ENCODE measurements around the gene TMEM132E. TPM values are rescaled to one million over a fixed set of nuclear protein-coding genes. Genes with fewer than 3 reads are reported as not detected.

Gene TMEM132E
- total and polyA plus RNA-seq, 10 of the 15 experiments (the other 5 are each of a cell fraction or from before 2014, with no cell fraction given), result not detected

- WGBS (ENCODE audit: insufficient coverage, insufficient replicate concordance, low lambda C conversion rate, missing lambda C conversion rate), result 21% methylated on average over 6 of the region's 6 CpGs
- Histone ChIP-seq H3K9me3 (replicated peaks; ENCODE audit: control insufficient read depth, insufficient read depth, low read length) (no peaks in the 10 kb centered on the region), H3K4me2 (ENCODE audit: control insufficient read depth, insufficient read depth) (no peak overlapping the region), H2AFZ (ENCODE audit: control insufficient read depth, low read depth, low read length) (no peak overlapping the region), H3K9ac (ENCODE audit: control insufficient read depth, insufficient read depth, low read length) (no peak overlapping the region), H4K20me1 (ENCODE audit: control insufficient read depth, insufficient read depth) (no peaks in the 10 kb centered on the region), H3K4me3 (no peak overlapping the region), H3K4me1 (ENCODE audit: control insufficient read depth, insufficient read depth, low read length) (no peaks in the 10 kb centered on the region), H3K36me3 (ENCODE audit: control insufficient read depth in 2 of 2, insufficient read depth in 2 of 2, low read length in 1 of 2) (no peaks in the 10 kb centered on the region), H3K27ac (ENCODE audit: control insufficient read depth, insufficient read depth) (no peak overlapping the region), H3K79me2 (ENCODE audit: control insufficient read depth, insufficient read depth, low read length) (no peaks in the 10 kb centered on the region), H3K27me3 (replicated peaks in 1 of 2; ENCODE audit: control insufficient read depth in 2 of 2, insufficient read depth in 2 of 2, low read length in 1 of 2) (no peaks in the 10 kb centered on the region)
- CTCF ChIA-PET, result interaction anchor here (1.2 kb wide), 1 partner anchor 436 kb away, joined by 3 read pairs; no protein-coding TSS in a partner anchor
- SMC1A ChIA-PET (ENCODE audit: uncharacterized antibody, unreplicated experiment), result no interaction called here
- DNase-seq (ENCODE audit: low read depth, low spot score) (no peak), FAIRE-seq (no peak), ATAC-seq (no peak)
- TF ChIP-seq FOXK2 (IDR thresholded peaks at IDR 0.05) (no peak), BACH1 (IDR thresholded peaks at IDR 0.05; ENCODE audit: borderline replicate concordance) (no peak), JUNB (IDR thresholded peaks at IDR 0.05) (no peak), HDGF (IDR thresholded peaks at IDR 0.05) (no peak), ZNF622 (IDR thresholded peaks at IDR 0.05) (no peak), NFIC (IDR thresholded peaks at IDR 0.05; ENCODE audit: low read depth, low read length) (no peak)
- TF ChIP-seq, protein P1, sequence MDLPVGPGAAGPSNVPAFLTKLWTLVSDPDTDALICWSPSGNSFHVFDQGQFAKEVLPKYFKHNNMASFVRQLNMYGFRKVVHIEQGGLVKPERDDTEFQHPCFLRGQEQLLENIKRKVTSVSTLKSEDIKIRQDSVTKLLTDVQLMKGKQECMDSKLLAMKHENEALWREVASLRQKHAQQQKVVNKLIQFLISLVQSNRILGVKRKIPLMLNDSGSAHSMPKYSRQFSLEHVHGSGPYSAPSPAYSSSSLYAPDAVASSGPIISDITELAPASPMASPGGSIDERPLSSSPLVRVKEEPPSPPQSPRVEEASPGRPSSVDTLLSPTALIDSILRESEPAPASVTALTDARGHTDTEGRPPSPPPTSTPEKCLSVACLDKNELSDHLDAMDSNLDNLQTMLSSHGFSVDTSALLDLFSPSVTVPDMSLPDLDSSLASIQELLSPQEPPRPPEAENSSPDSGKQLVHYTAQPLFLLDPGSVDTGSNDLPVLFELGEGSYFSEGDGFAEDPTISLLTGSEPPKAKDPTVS (IDR thresholded peaks at IDR 0.05; ENCODE audit: low read depth, low read length), result no peak
- RAD21 ChIA-PET (ENCODE audit: unreplicated experiment), result no interaction called here
- intact Hi-C loops (cut with micrococcal nuclease; ENCODE audit: unreplicated experiment), result no loop called here
- in situ Hi-C loops (cut with MboI), result no loop called here
- BruUV-seq (replicated peaks), result no TSS peak
- POLR2A ChIA-PET, result no interaction called here
Observed at GRCh38 chr17:34682305-34682704, 102.9 kb downstream of the TMEM132E start.

DNA sequence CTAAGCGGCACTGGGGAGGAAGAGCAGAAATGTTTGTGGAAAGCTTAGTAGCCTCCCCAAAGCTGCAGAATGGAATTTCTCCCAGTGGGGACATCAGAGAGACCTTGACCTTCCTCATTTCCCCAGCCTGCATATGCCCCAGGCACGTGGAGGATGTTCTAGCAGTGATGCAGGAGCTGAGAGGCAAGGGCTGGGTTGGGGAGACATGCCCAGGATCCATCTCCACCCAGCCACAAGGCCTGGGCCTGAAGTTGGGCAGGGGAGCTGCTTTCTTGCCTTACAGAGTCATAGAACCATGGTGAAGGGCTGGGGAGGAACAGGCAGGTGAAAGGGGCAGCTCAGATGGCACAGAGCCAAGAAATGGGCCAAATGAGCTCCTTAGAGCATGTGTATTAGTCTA is 104.0 kb downstream of the TMEM132E start:
- H3K36me3 ChIP-seq (ENCODE audit: control insufficient read depth in 2 of 2, insufficient read depth in 2 of 2, low read length in 1 of 2), result no peaks in the 10 kb centered on the region
- no peaks in the 10 kb centered on the region for H3K79me2 ChIP-seq (ENCODE audit: control insufficient read depth, insufficient read depth, low read length)
- H3K4me2 ChIP-seq (ENCODE audit: control insufficient read depth, insufficient read depth), result no peak overlapping the region
- in situ Hi-C loops (cut with MboI), result no loop called here
- ChIA-PET SMC1A (ENCODE audit: uncharacterized antibody, unreplicated experiment) (no interaction called here), POLR2A (no interaction called here), CTCF (interaction anchor here (1.2 kb wide), 1 partner anchor 435 kb away, joined by 3 read pairs; no protein-coding TSS in a partner anchor), RAD21 (ENCODE audit: unreplicated experiment) (no interaction called here)
- 0% methylated on average over 2 of the region's 2 CpGs for WGBS (ENCODE audit: insufficient coverage, insufficient replicate concordance, low lambda C conversion rate, missing lambda C conversion rate)
- ATAC-seq, result no peak
- H2AFZ ChIP-seq (ENCODE audit: control insufficient read depth, low read depth, low read length), result no peak overlapping the region
- H4K20me1 ChIP-seq (ENCODE audit: control insufficient read depth, insufficient read depth), result no peaks in the 10 kb centered on the region
- no peaks in the 10 kb centered on the region for H3K4me1 ChIP-seq (ENCODE audit: control insufficient read depth, insufficient read depth, low read length)
- no peaks in the 10 kb centered on the region for H3K9me3 ChIP-seq (replicated peaks; ENCODE audit: control insufficient read depth, insufficient read depth, low read length)
- no peaks in the 10 kb centered on the region for H3K27me3 ChIP-seq (replicated peaks in 1 of 2; ENCODE audit: control insufficient read depth in 2 of 2, insufficient read depth in 2 of 2, low read length in 1 of 2)
- intact Hi-C loops (cut with micrococcal nuclease; ENCODE audit: unreplicated experiment), result no loop called here
- BruUV-seq (replicated peaks), result no TSS peak
- no peak for DNase-seq (ENCODE audit: low read depth, low spot score)
- no peak overlapping the region for H3K4me3 ChIP-seq
- no peak for FAIRE-seq
- H3K9ac ChIP-seq (ENCODE audit: control insufficient read depth, insufficient read depth, low read length), result no peak overlapping the region
- H3K27ac ChIP-seq (ENCODE audit: control insufficient read depth, insufficient read depth), result no peak overlapping the region
- TF ChIP-seq IKZF1 (conservative IDR thresholded peaks at IDR 0.05) (no peak), POU2F2 (IDR thresholded peaks at IDR 0.05; ENCODE audit: borderline replicate concordance, low read depth, low read length) (no peak), ZBTB40 (IDR thresholded peaks at IDR 0.05; ENCODE audit: borderline replicate concordance) (no peak), SPI1 (IDR thresholded peaks at IDR 0.05; ENCODE audit: borderline replicate concordance, insufficient read depth, low read depth, low read length) (no peak), ZZZ3 (IDR thresholded peaks at IDR 0.05; ENCODE audit: control insufficient read depth, insufficient read length, low read depth) (no peak)

Measured in GM12878 (cell line).